Immature natural killer cell (primary cell): Measurements from ENCODE around the gene CDK2AP2. TPM values are rescaled to one million over a fixed set of nuclear protein-coding genes. Genes with fewer than 3 reads are reported as not detected.

ENCODE experiments used
- polyA plus RNA-seq, 3 donors: library from polyadenylated mRNA; unstranded; fragments of 300-500 nt; fragmentation: Illumina TruSeq; gene quantifications; one replicate each; pipeline ENCODE4 v1.2.3, GENCODE V29; 2021

Gene CDK2AP2
- polyA plus RNA-seq, 3 donors from 2014 or later, result 190 to 301 (median 226) TPM

Other genes starting within 250 kb of the CDK2AP2 start
- gene GRK2, start 241.7 kb downstream of the CDK2AP2 start, polyA plus RNA-seq, result 10 to 100 TPM; 15.2 to 25.9 (median 22.9) TPM
- gene ANKRD13D, start 218.9 kb downstream of the CDK2AP2 start, polyA plus RNA-seq, result 10 to 100 TPM; 12.4 to 26.7 (median 14.2) TPM
- 1 to 10 TPM; 1.1 to 4.8 (median 2.3) TPM for gene SSH3, start 204.6 kb downstream of the CDK2AP2 start, polyA plus RNA-seq
- 100 to 1,000 TPM in 2 of 3 donors, 10 to 100 TPM in 1; 86.1 to 131 (median 118) TPM for gene POLD4, start 154.6 kb downstream of the CDK2AP2 start, polyA plus RNA-seq
- gene CLCF1, start 134.6 kb downstream of the CDK2AP2 start, polyA plus RNA-seq, result 1 to 10 TPM in 1 of 3 donors, under 1 TPM in 1, not detected in 1; 0.34 to 2.2 TPM
- 10 to 100 TPM; 10.2 to 12.8 (median 11.6) TPM for gene RAD9A, start 116.2 kb downstream of the CDK2AP2 start, polyA plus RNA-seq
- gene PPP1CA, start 106.3 kb downstream of the CDK2AP2 start, polyA plus RNA-seq, result 1,000 to 10,000 TPM in 1 of 3 donors, 100 to 1,000 TPM in 2; 830 to 1,276 (median 950) TPM
- gene TBC1D10C, start 104.1 kb downstream of the CDK2AP2 start, polyA plus RNA-seq, result 100 to 1,000 TPM; 396 to 531 (median 451) TPM
- 1 to 10 TPM; 1.9 to 3.4 (median 2.7) TPM for gene CARNS1, start 92.5 kb downstream of the CDK2AP2 start, polyA plus RNA-seq
- 10 to 100 TPM; 71.5 to 96.5 (median 74.9) TPM for gene RPS6KB2, start 79.7 kb downstream of the CDK2AP2 start, polyA plus RNA-seq
- gene PTPRCAP, start 70.5 kb downstream of the CDK2AP2 start, polyA plus RNA-seq, result 1,000 to 10,000 TPM; 1,315 to 1,354 (median 1,351) TPM
- 10 to 100 TPM in 1 of 3 donors, 1 to 10 TPM in 2; 7.1 to 10.3 (median 9.2) TPM for gene CORO1B, start 64.7 kb downstream of the CDK2AP2 start, polyA plus RNA-seq
- 1 to 10 TPM in 1 of 3 donors, under 1 TPM in 1, not detected in 1; 0.23 to 2.5 TPM for gene GPR152, start 55.4 kb downstream of the CDK2AP2 start, polyA plus RNA-seq
- gene CABP4, start 52.8 kb downstream of the CDK2AP2 start, polyA plus RNA-seq, result 1 to 10 TPM in 1 of 3 donors, not detected in 2; 1.6 TPM
- 100 to 1,000 TPM; 154 to 255 (median 189) TPM for gene TMEM134, start 38.9 kb downstream of the CDK2AP2 start, polyA plus RNA-seq
- 100 to 1,000 TPM; 130 to 163 (median 157) TPM for gene AIP, start 25.1 kb downstream of the CDK2AP2 start, polyA plus RNA-seq
- 10 to 100 TPM in 2 of 3 donors, 1 to 10 TPM in 1; 3.6 to 29.2 (median 10.2) TPM for gene PITPNM1, start 2.8 kb downstream of the CDK2AP2 start, polyA plus RNA-seq
- not detected for gene CABP2, start 15.3 kb upstream of the CDK2AP2 start, polyA plus RNA-seq
- 1,000 to 10,000 TPM in 1 of 3 donors, 100 to 1,000 TPM in 2; 898 to 1,247 (median 930) TPM for gene GSTP1, start 75.7 kb upstream of the CDK2AP2 start, polyA plus RNA-seq
- gene NDUFV1, start 98.8 kb upstream of the CDK2AP2 start, polyA plus RNA-seq, result 100 to 1,000 TPM; 173 to 261 (median 195) TPM
- gene NUDT8, start 121.8 kb upstream of the CDK2AP2 start, polyA plus RNA-seq, result 10 to 100 TPM; 10.1 to 13.4 (median 12.3) TPM
- not detected for gene TBX10, start 131.6 kb upstream of the CDK2AP2 start, polyA plus RNA-seq
- gene ACY3, start 142.6 kb upstream of the CDK2AP2 start, polyA plus RNA-seq, result under 1 TPM in 2 of 3 donors, not detected in 1; 0.41 to 0.98 TPM
- gene ALDH3B2, start 166.5 kb upstream of the CDK2AP2 start, polyA plus RNA-seq, result not detected